Measurements from ENCODE around the gene ADAM33. TPM values are rescaled to one million over a fixed set of nuclear protein-coding genes. Genes with fewer than 3 reads are reported as not detected.

Gene ADAM33
- total and polyA plus RNA-seq, 2 of the 8 experiments (the other 6 are each of a cell fraction or from before 2014, with no cell fraction given) = 4.2 to 6.0 TPM

DNA sequence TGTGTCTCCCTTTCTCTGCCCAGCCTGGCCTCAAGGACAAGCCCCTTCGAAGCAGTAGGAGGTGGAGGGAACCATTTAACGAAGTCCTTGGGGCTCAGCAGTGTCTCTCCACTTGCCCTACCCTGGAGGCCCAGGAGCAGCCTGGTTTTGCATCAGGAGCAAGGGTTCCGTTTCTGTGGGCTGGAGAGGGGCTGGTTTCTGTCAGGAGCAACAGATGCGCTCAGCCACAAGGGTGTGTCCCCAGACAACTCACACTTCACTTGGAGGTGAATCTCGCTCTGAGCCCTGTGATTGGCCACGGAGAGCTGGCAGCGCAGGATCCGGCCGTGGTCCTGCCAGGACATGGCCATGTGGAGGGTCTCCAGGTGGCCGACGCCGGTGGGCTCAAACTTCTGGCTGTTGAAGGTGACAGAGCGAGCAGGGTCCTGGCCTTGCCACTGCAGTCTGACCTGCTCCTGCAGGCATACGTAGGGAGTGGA is 23.7 kb upstream of the ADAM33 start (continued):
- TF ChIP-seq USF2 (IDR thresholded peaks at IDR 0.05; ENCODE audit: low read length) (no peak), GTF2F1 (IDR thresholded peaks at IDR 0.05; ENCODE audit: borderline replicate concordance, low read depth, low read length) (no peak), SUZ12 (IDR thresholded peaks at IDR 0.05; ENCODE audit: low read length) (no peak), SRF (IDR thresholded peaks at IDR 0.05; ENCODE audit: low read depth, low read length) (no peak)

All from H1 (cell line).